Osteoblast (primary cell): ENCODE measurements around the gene ST3GAL3. TPM values are rescaled to one million over a fixed set of nuclear protein-coding genes. Genes with fewer than 3 reads are reported as not detected.
"Not testable (repeated sequence)": the region's sequence is repeated elsewhere in the genome, so short reads cannot be mapped to it uniquely, and the experiment has no call there.

Source experiments
- DNase-seq: peaks from one replicate; pipeline ENCODE4 v3.0.0; 2011; ENCODE audit warnings: low spot score, mixed read lengths; ENCODE audit not compliant: insufficient read length; ENCODE audit errors: missing footprints
- H2AFZ ChIP-seq: 2 replicates; pipeline ENCODE4 v1.6.0; 2011; ENCODE audit warnings: mild to moderate bottlenecking, low read length
- H3K27ac ChIP-seq: 2 replicates; pipeline ENCODE4 v1.5.1; 2011; ENCODE audit warnings: mild to moderate bottlenecking, low read depth, low read length, moderate library complexity
- H3K27me3 ChIP-seq: 2 replicates; pipeline ENCODE4 v1.6.0; 2012; ENCODE audit warnings: mild to moderate bottlenecking, control low read depth, inconsistent platforms, low read length, moderate library complexity; ENCODE audit not compliant: insufficient read depth
- H3K36me3 ChIP-seq: 2 replicates; pipeline ENCODE4 v1.5.1; 2011; ENCODE audit warnings: mild to moderate bottlenecking, low read length, control low read depth, moderate library complexity; ENCODE audit not compliant: insufficient read depth
- H3K4me1 ChIP-seq: 2 replicates; pipeline ENCODE4 v1.5.1; 2011; ENCODE audit warnings: mild to moderate bottlenecking, low read length, control low read depth, moderate library complexity; ENCODE audit not compliant: insufficient read depth
- H3K4me2 ChIP-seq: 2 replicates; pipeline ENCODE4 v1.6.0; 2011; ENCODE audit warnings: mild to moderate bottlenecking, low read length; ENCODE audit not compliant: insufficient read depth
- H3K4me3 ChIP-seq: fragments of 200-600 bp; sonication (generic); 3 replicates; pipeline ENCODE4 v1.5.1; 2012; ENCODE audit warnings: mild to moderate bottlenecking, low read length, inconsistent platforms; ENCODE audit not compliant: insufficient read depth
- H3K79me2 ChIP-seq: 2 replicates; pipeline ENCODE4 v1.6.0; 2012; ENCODE audit warnings: mild to moderate bottlenecking, low read length, control low read depth, inconsistent platforms; ENCODE audit not compliant: insufficient read depth
- H3K9me3 ChIP-seq: 2 replicates; pipeline ENCODE4 v1.5.1; 2011; ENCODE audit warnings: low read depth, low read length, control low read depth
- H4K20me1 ChIP-seq: 2 replicates; pipeline ENCODE4 v1.6.0; 2012; ENCODE audit warnings: mild to moderate bottlenecking, low read length, control low read depth; ENCODE audit not compliant: insufficient read depth
- CTCF ChIP-seq: IDR thresholded peaks from 2 replicates; pipeline ENCODE4 v1.5.1; 2011; ENCODE audit warnings: mild to moderate bottlenecking, low read depth, low read length, moderate library complexity; ENCODE audit errors: extremely low read depth
- total RNA-seq: library from RNA; depleted of rRNA; stranded (reverse); fragments of >200 nt; gene quantifications from 2 replicates; pipeline ENCODE4 v1.2.3, GENCODE V29; 2012

The ST3GAL3 gene
- total RNA-seq, 1 donor, result 18.5 TPM

DNA sequence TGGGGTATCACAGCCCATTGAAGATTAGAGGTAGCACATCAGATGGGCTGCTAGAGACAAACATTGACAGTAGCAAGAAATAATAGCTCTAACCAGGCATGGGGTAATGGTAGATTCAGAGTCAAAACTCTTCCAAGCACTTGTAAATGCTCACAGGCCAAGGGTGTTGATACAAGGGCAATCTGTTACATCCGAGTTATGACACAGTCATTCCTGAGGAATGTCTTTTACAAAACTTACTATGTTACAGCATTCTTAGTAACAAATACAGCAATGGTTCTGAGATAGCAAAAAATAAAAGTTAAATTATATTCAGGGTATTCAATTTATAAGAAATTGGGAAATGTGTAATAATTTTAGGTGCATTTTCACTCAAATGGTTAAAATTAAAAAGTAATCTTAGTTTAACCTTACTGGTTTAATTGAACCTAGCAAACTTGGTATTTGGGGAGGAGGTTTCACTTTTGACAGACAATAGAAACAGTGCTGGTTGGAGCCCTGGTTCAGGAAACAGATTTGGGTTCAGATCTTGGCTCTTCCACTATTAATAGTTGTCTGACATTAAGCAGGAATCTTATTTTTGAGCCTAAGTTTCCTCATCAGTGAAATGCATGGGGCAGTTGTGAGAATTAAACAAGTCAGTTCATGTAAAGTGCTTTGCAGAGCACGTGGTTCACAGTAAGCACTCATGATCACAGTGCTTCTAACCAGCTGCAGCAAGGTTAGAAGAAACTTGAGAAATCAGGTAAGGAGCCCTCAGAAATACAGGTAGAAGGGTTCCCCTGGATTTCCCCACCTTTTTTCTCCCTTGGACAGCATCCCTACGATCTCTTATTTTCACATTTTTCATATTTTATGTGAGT, 4.4 kb downstream of the ST3GAL3 start:
- no peak for TF ChIP-seq CTCF
- no peaks in the 10 kb centered on the region for H4K20me1 ChIP-seq
- H3K9me3 ChIP-seq, result no peaks in the 10 kb centered on the region
- DNase-seq, result no peak
- peak overlapping the region; percentile 64 for H3K4me2 ChIP-seq
- H3K36me3 ChIP-seq, result peaks cover 7% of the 10 kb centered on the region
- peak overlapping the region; percentile 34 for H3K4me3 ChIP-seq
- H2AFZ ChIP-seq, result no peak overlapping the region
- H3K27me3 ChIP-seq, result no peaks in the 10 kb centered on the region
- H3K27ac ChIP-seq, result peak overlapping the region; percentile 95
- peaks cover 26% of the 10 kb centered on the region for H3K4me1 ChIP-seq
- H3K79me2 ChIP-seq, result peaks cover 77% of the 10 kb centered on the region

DNA sequence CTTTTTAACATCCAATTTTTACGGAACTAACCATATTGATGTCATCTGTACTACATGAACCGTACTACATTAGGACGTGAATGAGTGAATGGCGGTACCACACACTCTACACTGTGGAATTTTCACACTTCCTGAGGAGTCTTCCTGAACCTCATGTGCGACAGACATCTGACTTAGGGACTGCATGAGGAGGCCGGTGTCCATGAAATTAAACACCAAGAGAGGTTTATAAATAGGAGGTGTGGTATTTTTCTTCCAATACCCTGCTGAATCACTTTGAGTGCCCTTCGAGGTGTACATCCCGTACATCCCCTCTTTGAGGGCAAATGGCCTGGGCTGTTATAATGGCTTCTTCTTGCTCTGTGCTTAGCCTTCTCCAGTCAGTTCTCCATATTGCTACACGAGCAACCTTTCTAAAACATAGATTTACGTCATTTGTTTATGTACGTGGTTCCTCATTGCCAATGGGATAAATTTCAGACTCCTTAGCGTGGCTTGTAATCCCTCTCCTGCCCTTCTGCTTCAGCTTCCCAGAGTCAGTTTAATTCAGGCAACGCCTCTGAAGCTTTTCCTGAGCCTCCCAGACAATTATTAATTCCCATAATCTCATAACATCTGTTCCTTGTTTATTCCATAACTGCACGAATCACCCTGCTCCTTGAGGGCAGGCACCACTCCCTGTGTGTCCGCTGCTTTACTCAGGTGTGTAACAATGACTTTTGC, 9.4 kb downstream of the ST3GAL3 start:
- no peak overlapping the region for H2AFZ ChIP-seq
- H3K27me3 ChIP-seq, result no peaks in the 10 kb centered on the region
- no peaks in the 10 kb centered on the region for H3K9me3 ChIP-seq
- peaks cover 13% of the 10 kb centered on the region for H3K4me1 ChIP-seq
- DNase-seq, result no peak
- no peak overlapping the region for H3K4me3 ChIP-seq
- no peak overlapping the region for H3K4me2 ChIP-seq
- peaks cover 9% of the 10 kb centered on the region for H4K20me1 ChIP-seq
- peaks cover 77% of the 10 kb centered on the region for H3K79me2 ChIP-seq
- no peak for TF ChIP-seq CTCF
- no peak overlapping the region for H3K27ac ChIP-seq
- no peaks in the 10 kb centered on the region for H3K36me3 ChIP-seq

DNA sequence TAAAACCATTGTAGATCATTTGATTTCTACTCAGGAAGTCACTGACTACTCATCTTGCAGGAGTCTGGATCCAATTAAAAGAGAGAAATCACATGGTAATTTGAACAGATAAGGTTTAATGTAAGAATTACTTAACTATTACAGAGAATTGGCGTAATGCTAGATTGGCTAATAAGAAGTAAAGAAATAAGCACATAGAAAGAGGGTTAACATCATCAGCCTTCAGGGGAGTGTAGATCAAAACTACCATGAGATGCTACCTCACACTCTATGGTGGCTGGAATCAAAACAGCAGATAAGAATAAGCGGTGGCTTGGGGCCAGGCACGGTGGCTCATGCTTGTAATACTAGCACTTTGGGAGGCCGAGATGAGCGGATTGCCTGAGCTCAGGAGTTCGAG, 11.7 kb downstream of the ST3GAL3 start:
- Histone ChIP-seq H3K27me3 (no peaks in the 10 kb centered on the region), H3K4me2 (no peak overlapping the region), H3K4me3 (no peak overlapping the region), H3K36me3 (no peaks in the 10 kb centered on the region), H3K79me2 (peaks cover 72% of the 10 kb centered on the region), H3K4me1 (peaks cover 6% of the 10 kb centered on the region), H4K20me1 (peaks cover 9% of the 10 kb centered on the region), H3K27ac (no peak overlapping the region), H2AFZ (no peak overlapping the region), H3K9me3 (no peaks in the 10 kb centered on the region)
- no peak for TF ChIP-seq CTCF
- peak; percentile 37 for DNase-seq

GRCh38 chr1:43719670-43720419, 12.5 kb downstream of the ST3GAL3 start:
- not testable (repeated sequence) for H3K27ac ChIP-seq, H3K4me2 ChIP-seq, H3K36me3 ChIP-seq, H3K9me3 ChIP-seq, H3K27me3 ChIP-seq, H3K4me3 ChIP-seq, H3K4me1 ChIP-seq, H2AFZ ChIP-seq, H4K20me1 ChIP-seq
- DNase-seq, result peak; percentile 62
- peaks cover 72% of the 10 kb centered on the region for H3K79me2 ChIP-seq
